ENCODE data around the gene PAWR. TPM values are rescaled to one million over a fixed set of nuclear protein-coding genes. Genes with fewer than 3 reads are reported as not detected.
"Not testable (repeated sequence)": the region's sequence is repeated elsewhere in the genome, so short reads cannot be mapped to it uniquely, and the experiment has no call there.

The PAWR gene
- polyA plus RNA-seq, 1 donor (not counting 4 experiments of a cell fraction or from before 2014, with no cell fraction given), result 41.1 TPM

GRCh38 chr12:79547044-79547734 lies 143.6 kb downstream of the PAWR start:
- peak overlapping the region; percentile 80 for H3K27ac ChIP-seq (ENCODE audit: control insufficient read depth, insufficient read depth, low read length)
- FAIRE-seq (peak; percentile 95), DNase-seq (ENCODE audit: low read depth, low spot score) (peak; percentile 96)
- H4K20me1 ChIP-seq (ENCODE audit: control insufficient read depth, extremely low read depth, insufficient read depth, low read length), result no peaks in the 10 kb centered on the region
- peaks cover 25% of the 10 kb centered on the region for H3K4me1 ChIP-seq (ENCODE audit: control insufficient read depth, extremely low read depth, insufficient read depth, low read length)
- peaks cover 13% of the 10 kb centered on the region for H3K9me3 ChIP-seq (ENCODE audit: control insufficient read depth, low read depth, low read length)
- H3K36me3 ChIP-seq (ENCODE audit: control insufficient read depth in 2 of 2, extremely low read depth in 1 of 2, insufficient read depth in 2 of 2, low read length in 2 of 2), result peaks cover 0 to under 1% of the 10 kb centered on the region in 2 experiments
- H3K79me2 ChIP-seq (ENCODE audit: control insufficient read depth, insufficient read depth, low read length), result no peaks in the 10 kb centered on the region
- H3K4me2 ChIP-seq (ENCODE audit: control insufficient read depth, extremely low read depth, insufficient read depth, low read depth, low read length), result peak overlapping the region; percentile 68
- no peaks in the 10 kb centered on the region for H3K27me3 ChIP-seq (ENCODE audit: control insufficient read depth, extremely low read depth, insufficient read depth, low read length)
- dilution Hi-C loops (cut with MboI; ENCODE audit: extremely low pct_ligation_motif_present, low sequenced_read_pairs), result no loop called here
- peak overlapping the region in 1 of 3 experiments; percentile 6 for H3K4me3 ChIP-seq (ENCODE audit: control insufficient read depth in 2 of 3, extremely low read depth in 1 of 3, insufficient read depth in 2 of 3, low read depth in 1 of 3, low read length in 3 of 3)
- H3K9me1 ChIP-seq (ENCODE audit: control insufficient read depth, extremely low read depth, insufficient read depth, low read length), result no peaks in the 10 kb centered on the region
- TF ChIP-seq CTCF (optimal IDR thresholded peaks at IDR 0.05 in 1 of 3, IDR thresholded peaks at IDR 0.05 in 1 of 3, conservative IDR thresholded peaks at IDR 0.05 in 1 of 3; ENCODE audit: extremely low read depth in 1 of 3, insufficient read depth in 2 of 3, low read length in 3 of 3), result no peak
- TF ChIP-seq EZH2 (IDR thresholded peaks at IDR 0.05; ENCODE audit: low read length), result no peak
- H3K9ac ChIP-seq (ENCODE audit: control insufficient read depth, extremely low read depth, insufficient read depth, low read length), result peak overlapping the region; percentile 54
- no peak overlapping the region for H2AFZ ChIP-seq (ENCODE audit: control insufficient read depth, low read length)

- peak overlapping the region; percentile 8 for H3K4me2 ChIP-seq (ENCODE audit: control insufficient read depth, extremely low read depth, insufficient read depth, low read depth, low read length)
Observed at GRCh38 chr12:79546466-79547043, 144.2 kb downstream of the PAWR start.

GRCh38 chr12:79544439-79544838 lies 146.3 kb downstream of the PAWR start:
- FAIRE-seq; H3K79me2 ChIP-seq (ENCODE audit: control insufficient read depth, insufficient read depth, low read length); H3K36me3 ChIP-seq (ENCODE audit: control insufficient read depth in 2 of 2, extremely low read depth in 1 of 2, insufficient read depth in 2 of 2, low read length in 2 of 2); H3K27me3 ChIP-seq (ENCODE audit: control insufficient read depth, extremely low read depth, insufficient read depth, low read length); H3K9me3 ChIP-seq (ENCODE audit: control insufficient read depth, low read depth, low read length); H3K4me3 ChIP-seq (ENCODE audit: control insufficient read depth in 2 of 3, extremely low read depth in 1 of 3, insufficient read depth in 2 of 3, low read depth in 1 of 3, low read length in 3 of 3); H3K4me2 ChIP-seq (ENCODE audit: control insufficient read depth, extremely low read depth, insufficient read depth, low read depth, low read length); H3K9me1 ChIP-seq (ENCODE audit: control insufficient read depth, extremely low read depth, insufficient read depth, low read length); H3K9ac ChIP-seq (ENCODE audit: control insufficient read depth, extremely low read depth, insufficient read depth, low read length); dilution Hi-C loops (cut with MboI; ENCODE audit: extremely low pct_ligation_motif_present, low sequenced_read_pairs); DNase-seq (ENCODE audit: low read depth, low spot score); H3K27ac ChIP-seq (ENCODE audit: control insufficient read depth, insufficient read depth, low read length); H4K20me1 ChIP-seq (ENCODE audit: control insufficient read depth, extremely low read depth, insufficient read depth, low read length); H2AFZ ChIP-seq (ENCODE audit: control insufficient read depth, low read length): not testable (repeated sequence)
- H3K4me1 ChIP-seq (ENCODE audit: control insufficient read depth, extremely low read depth, insufficient read depth, low read length), result peaks cover 25% of the 10 kb centered on the region

More at GRCh38 chr12:79546466-79547043, 144.2 kb downstream of the PAWR start:
- dilution Hi-C loops (cut with MboI; ENCODE audit: extremely low pct_ligation_motif_present, low sequenced_read_pairs), result no loop called here
- H4K20me1 ChIP-seq (ENCODE audit: control insufficient read depth, extremely low read depth, insufficient read depth, low read length), result no peaks in the 10 kb centered on the region
- no peak overlapping the region for H2AFZ ChIP-seq (ENCODE audit: control insufficient read depth, low read length)
- H3K9me3 ChIP-seq (ENCODE audit: control insufficient read depth, low read depth, low read length), result peaks cover 7% of the 10 kb centered on the region
- H3K79me2 ChIP-seq (ENCODE audit: control insufficient read depth, insufficient read depth, low read length), result no peaks in the 10 kb centered on the region
- no peaks in the 10 kb centered on the region for H3K9me1 ChIP-seq (ENCODE audit: control insufficient read depth, extremely low read depth, insufficient read depth, low read length)
- peak overlapping the region; percentile 78 for H3K27ac ChIP-seq (ENCODE audit: control insufficient read depth, insufficient read depth, low read length)
- DNase-seq (ENCODE audit: low read depth, low spot score) (no peak), FAIRE-seq (no peak)
- no peaks in the 10 kb centered on the region for H3K27me3 ChIP-seq (ENCODE audit: control insufficient read depth, extremely low read depth, insufficient read depth, low read length)
- H3K4me3 ChIP-seq (ENCODE audit: control insufficient read depth in 2 of 3, extremely low read depth in 1 of 3, insufficient read depth in 2 of 3, low read depth in 1 of 3, low read length in 3 of 3), result no peak overlapping the region
- H3K9ac ChIP-seq (ENCODE audit: control insufficient read depth, extremely low read depth, insufficient read depth, low read length), result peak overlapping the region; percentile 40
- no peak for TF ChIP-seq EZH2 (IDR thresholded peaks at IDR 0.05; ENCODE audit: low read length)
- no peak for TF ChIP-seq CTCF (optimal IDR thresholded peaks at IDR 0.05 in 1 of 3, IDR thresholded peaks at IDR 0.05 in 1 of 3, conservative IDR thresholded peaks at IDR 0.05 in 1 of 3; ENCODE audit: extremely low read depth in 1 of 3, insufficient read depth in 2 of 3, low read length in 3 of 3)
- no peaks in the 10 kb centered on the region for H3K36me3 ChIP-seq (ENCODE audit: control insufficient read depth in 2 of 2, extremely low read depth in 1 of 2, insufficient read depth in 2 of 2, low read length in 2 of 2)
- H3K4me1 ChIP-seq (ENCODE audit: control insufficient read depth, extremely low read depth, insufficient read depth, low read length), result peaks cover 25% of the 10 kb centered on the region
